ENCODE results near the gene ATP2A2.

The ATP2A2 gene

GRCh38 chr12:110311903-110312302, 30.9 kb downstream of the ATP2A2 start:
- TF ChIP-seq CTCF (IDR thresholded peaks at IDR 0.05; ENCODE audit: low read depth, low read length) = no peak
- DNase-seq (ENCODE audit: low read depth in 2 of 2) = no peak
- no peak overlapping the region for H3K4me3 ChIP-seq (replicated peaks in 1 of 2; ENCODE audit: low read depth in 2 of 2, low read length in 2 of 2)

GRCh38 chr12:110312581-110313360, 31.7 kb downstream of the ATP2A2 start:
- peak; percentile 75 to 88 for DNase-seq (ENCODE audit: low read depth in 2 of 2)
- no peak overlapping the region for H3K4me3 ChIP-seq (replicated peaks in 1 of 2; ENCODE audit: low read depth in 2 of 2, low read length in 2 of 2)
- no peak for TF ChIP-seq CTCF (IDR thresholded peaks at IDR 0.05; ENCODE audit: low read depth, low read length)

GRCh38 chr12:110314308-110314707, 33.3 kb downstream of the ATP2A2 start:
- peak; percentile 74 to 84 for DNase-seq (ENCODE audit: low read depth in 2 of 2)
- H3K4me3 ChIP-seq (replicated peaks in 1 of 2; ENCODE audit: low read depth in 2 of 2, low read length in 2 of 2) = no peak overlapping the region
- TF ChIP-seq CTCF (IDR thresholded peaks at IDR 0.05; ENCODE audit: low read depth, low read length) = no peak

- no peak overlapping the region for H3K4me3 ChIP-seq (replicated peaks in 1 of 2; ENCODE audit: low read depth in 2 of 2, low read length in 2 of 2)
- TF ChIP-seq CTCF (IDR thresholded peaks at IDR 0.05; ENCODE audit: low read depth, low read length) = no peak
- DNase-seq (ENCODE audit: low read depth in 2 of 2) = peak; percentile 77 to 87
Measured at GRCh38 chr12:110316861-110317260, 35.8 kb downstream of the ATP2A2 start.

GRCh38 chr12:110317911-110318310, 36.9 kb downstream of the ATP2A2 start:
- peak; percentile 74 to 82 for DNase-seq (ENCODE audit: low read depth in 2 of 2)
- H3K4me3 ChIP-seq (replicated peaks in 1 of 2; ENCODE audit: low read depth in 2 of 2, low read length in 2 of 2) = no peak overlapping the region
- no peak for TF ChIP-seq CTCF (IDR thresholded peaks at IDR 0.05; ENCODE audit: low read depth, low read length)

- no peak for DNase-seq (ENCODE audit: low read depth in 2 of 2)
- no peak for TF ChIP-seq CTCF (IDR thresholded peaks at IDR 0.05; ENCODE audit: low read depth, low read length)
- no peak overlapping the region for H3K4me3 ChIP-seq (replicated peaks in 1 of 2; ENCODE audit: low read depth in 2 of 2, low read length in 2 of 2)
Measured at GRCh38 chr12:110320550-110320949, 39.5 kb downstream of the ATP2A2 start.

GRCh38 chr12:110329710-110330109, 48.7 kb downstream of the ATP2A2 start:
- TF ChIP-seq CTCF (IDR thresholded peaks at IDR 0.05; ENCODE audit: low read depth, low read length) = no peak
- DNase-seq (ENCODE audit: low read depth in 2 of 2) = no peak
- H3K4me3 ChIP-seq (replicated peaks in 1 of 2; ENCODE audit: low read depth in 2 of 2, low read length in 2 of 2) = no peak overlapping the region
